22Rv1 (cell line): Measurements from ENCODE around the gene DAAM2.

Source experiments
- ZFX ChIP-seq: fragments of 450-650 bp; IDR thresholded peaks from 2 replicates; pipeline ENCODE4 v1.6.1; 2017; ENCODE audit warnings: antibody characterized with exemption, borderline replicate concordance
- TF ChIP-seq, protein P1 (sequence below): fragments of 450-650 bp; IDR thresholded peaks from 2 replicates; pipeline ENCODE4 v1.5.1; 2017; ENCODE audit warnings: mild to moderate bottlenecking

DNA sequence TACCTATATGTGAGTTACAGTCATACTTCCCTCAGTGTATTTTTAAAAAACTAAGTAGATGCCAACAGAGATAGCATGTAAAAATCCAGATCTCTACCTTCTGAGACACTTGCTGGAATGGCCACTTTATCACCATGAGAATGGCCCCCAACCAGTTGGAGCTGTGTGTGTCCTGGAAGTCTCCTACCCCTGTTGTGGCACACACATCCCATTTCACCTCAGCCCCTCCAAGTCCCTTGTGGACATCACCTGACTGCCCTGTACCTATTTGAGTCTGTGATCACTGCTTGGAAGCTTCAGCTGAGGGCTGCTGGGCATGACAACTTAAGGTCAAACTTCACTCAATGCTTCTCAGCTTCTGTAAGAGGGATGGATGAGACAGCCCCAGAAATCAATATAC lies 118.0 kb downstream of the DAAM2 start:
- TF ChIP-seq, protein P1, sequence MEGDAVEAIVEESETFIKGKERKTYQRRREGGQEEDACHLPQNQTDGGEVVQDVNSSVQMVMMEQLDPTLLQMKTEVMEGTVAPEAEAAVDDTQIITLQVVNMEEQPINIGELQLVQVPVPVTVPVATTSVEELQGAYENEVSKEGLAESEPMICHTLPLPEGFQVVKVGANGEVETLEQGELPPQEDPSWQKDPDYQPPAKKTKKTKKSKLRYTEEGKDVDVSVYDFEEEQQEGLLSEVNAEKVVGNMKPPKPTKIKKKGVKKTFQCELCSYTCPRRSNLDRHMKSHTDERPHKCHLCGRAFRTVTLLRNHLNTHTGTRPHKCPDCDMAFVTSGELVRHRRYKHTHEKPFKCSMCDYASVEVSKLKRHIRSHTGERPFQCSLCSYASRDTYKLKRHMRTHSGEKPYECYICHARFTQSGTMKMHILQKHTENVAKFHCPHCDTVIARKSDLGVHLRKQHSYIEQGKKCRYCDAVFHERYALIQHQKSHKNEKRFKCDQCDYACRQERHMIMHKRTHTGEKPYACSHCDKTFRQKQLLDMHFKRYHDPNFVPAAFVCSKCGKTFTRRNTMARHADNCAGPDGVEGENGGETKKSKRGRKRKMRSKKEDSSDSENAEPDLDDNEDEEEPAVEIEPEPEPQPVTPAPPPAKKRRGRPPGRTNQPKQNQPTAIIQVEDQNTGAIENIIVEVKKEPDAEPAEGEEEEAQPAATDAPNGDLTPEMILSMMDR: no peak
- no peak for TF ChIP-seq ZFX
